ENCODE results near the gene SCGB2B2. TPM values are rescaled to one million over a fixed set of nuclear protein-coding genes. Genes with fewer than 3 reads are reported as not detected.

SCGB2B2 gene
- polyA plus RNA-seq, 1 of the 3 experiments (the other 2 are of a cell fraction), result 0.03 TPM

- Histone ChIP-seq H3K9ac (no peak overlapping the region), H3K4me2 (no peak overlapping the region), H3K27me3 (ENCODE audit: insufficient read depth) (no peaks in the 10 kb centered on the region), H3F3A (replicated peaks; ENCODE audit: insufficient read depth) (no peaks in the 10 kb centered on the region), H3K27ac (ENCODE audit: low read depth in 2 of 2, low read length in 1 of 2) (no peak overlapping the region), H3K79me2 (ENCODE audit: insufficient read depth) (no peaks in the 10 kb centered on the region), H2AFZ (ENCODE audit: low read depth) (no peak overlapping the region), H3K4me1 (ENCODE audit: control insufficient read depth in 1 of 2, insufficient read depth in 2 of 2, low read depth in 1 of 2, low read length in 1 of 2) (no peaks in the 10 kb centered on the region), H4K20me1 (ENCODE audit: insufficient read depth) (no peaks in the 10 kb centered on the region), H3K9me3 (no peaks in the 10 kb centered on the region), H3K9me2 (no peaks in the 10 kb centered on the region), H3K36me3 (replicated peaks in 1 of 2; ENCODE audit: control insufficient read depth in 1 of 2, insufficient read depth in 2 of 2, low read length in 1 of 2) (no peaks in the 10 kb centered on the region), H3K4me3 (ENCODE audit: low read depth in 2 of 2, low read length in 1 of 2) (no peak overlapping the region)
- TF ChIP-seq SIN3A (IDR thresholded peaks at IDR 0.05; ENCODE audit: borderline replicate concordance, low read depth, low read length), result no peak
- TF ChIP-seq YY1 (IDR thresholded peaks at IDR 0.05; ENCODE audit: low read depth), result no peak
- TF ChIP-seq POLR2AphosphoS5 (IDR thresholded peaks at IDR 0.05; ENCODE audit: low read depth, low read length), result no peak
- no peak for TF ChIP-seq MXI1 (IDR thresholded peaks at IDR 0.05; ENCODE audit: low read depth, low read length)
- no peak for TF ChIP-seq REST (IDR thresholded peaks at IDR 0.05; ENCODE audit: low read depth, low read length)
- WGBS (ENCODE audit: low lambda C conversion rate), result 18% methylated on average over 2 of the region's 2 CpGs
- DNase-seq, result no peak
- POLR2A ChIA-PET, result no interaction called here
- CTCF ChIA-PET, result interaction anchor here (2.1 kb wide), 1 partner anchor 78 kb away, joined by 12 read pairs; no protein-coding TSS in a partner anchor
Observed at GRCh38 chr19:34633802-34634201, 43.2 kb downstream of the SCGB2B2 start.

Small RNA genes within 50 kb of the gene (small RNA-seq; reads per million reads assigned to genes)
- gene RF00611, result 0 reads per million in 7 experiments

Other genes starting within 250 kb of the SCGB2B2 start
- gene UBA2, start 248.8 kb downstream of the SCGB2B2 start, polyA plus RNA-seq (2012; rRNA removed), result 117 and 133 TPM in 2 replicates
- 24.1 and 27.7 TPM in 2 replicates for gene WTIP, start 195.4 kb downstream of the SCGB2B2 start, polyA plus RNA-seq (2012; rRNA removed)
- gene ZNF302, start 519 bp upstream of the SCGB2B2 start, polyA plus RNA-seq (2012; rRNA removed), result 14.3 and 17.9 TPM in 2 replicates
- gene ZNF181, start 57.1 kb upstream of the SCGB2B2 start, polyA plus RNA-seq (2012; rRNA removed), result 7.9 and 8.1 TPM in 2 replicates
- gene ZNF599, start 96.1 kb upstream of the SCGB2B2 start, polyA plus RNA-seq (2012; rRNA removed), result 17.9 and 18.5 TPM in 2 replicates
- 1.7 and 2.8 TPM in 2 replicates for gene ZNF30, start 249.7 kb upstream of the SCGB2B2 start, polyA plus RNA-seq (2012; rRNA removed)

Measured in SK-N-SH (cell line).